SK-N-MC (cell line): Measurements from ENCODE around the gene ADAM33.

ENCODE experiments used
- DNase-seq: peaks from one replicate; pipeline ENCODE4 v3.0.0-alpha.2; 2011; ENCODE audit warnings: low read depth, low spot score
- H3K27ac ChIP-seq: fragments of 200-600 bp; sonication (generic); 2 replicates; pipeline ENCODE4 v1.5.1; 2016; ENCODE audit warnings: mixed run types
- H3K36me3 ChIP-seq: fragments of 200-600 bp; sonication (generic); 2 replicates; pipeline ENCODE4 v1.6.1; 2017; ENCODE audit warnings: antibody characterized with exemption, low read length, mixed read lengths; ENCODE audit not compliant: insufficient read depth
- H3K4me3 ChIP-seq: fragments of 200-600 bp; sonication (generic); 2 replicates; pipeline ENCODE4 v1.5.1; 2016
- H3K9ac ChIP-seq: fragments of 200-600 bp; sonication (generic); 2 replicates; pipeline ENCODE4 v1.8.0; 2017; ENCODE audit warnings: mixed run types, mixed read lengths; ENCODE audit not compliant: insufficient read length
- H3K9me3 ChIP-seq: fragments of 200-600 bp; sonication (generic); 2 replicates; pipeline ENCODE4 v1.6.1; 2017; ENCODE audit warnings: low read depth, mild to moderate bottlenecking, antibody characterized with exemption, low read length, moderate library complexity, mixed read lengths
- EZH2 ChIP-seq: fragments of 200-600 bp; sonication (generic); IDR thresholded peaks from one replicate; pipeline ENCODE4 v1.6.1; 2017; ENCODE audit warnings: antibody characterized with exemption
- FOXP2 ChIP-seq: optimal IDR thresholded peaks from 2 replicates; pipeline ENCODE3; 2011; ENCODE audit warnings: mild to moderate bottlenecking, moderate library complexity; ENCODE audit not compliant: insufficient read depth; ENCODE audit errors: extremely low read length, control extremely low read depth
- POLR2AphosphoS5 ChIP-seq: IDR thresholded peaks from 2 replicates; pipeline ENCODE4 v1.6.1; 2012; ENCODE audit warnings: mild to moderate bottlenecking, low read depth, low read length, borderline replicate concordance

ADAM33 gene

GRCh38 chr20:3685341-3685740, 3.5 kb upstream of the ADAM33 start:
- TF ChIP-seq EZH2 (no peak), FOXP2 (no peak), POLR2AphosphoS5 (no peak)
- no peak for DNase-seq
- no peak overlapping the region for H3K4me3 ChIP-seq
- H3K9ac ChIP-seq: no peak overlapping the region
- H3K36me3 ChIP-seq: no peaks in the 10 kb centered on the region
- H3K27ac ChIP-seq: no peak overlapping the region
- no peaks in the 10 kb centered on the region for H3K9me3 ChIP-seq

GRCh38 chr20:3681352-3681930, 369 bp downstream of the ADAM33 start:
- H3K9ac ChIP-seq: no peak overlapping the region
- H3K9me3 ChIP-seq: no peaks in the 10 kb centered on the region
- H3K36me3 ChIP-seq: no peaks in the 10 kb centered on the region
- DNase-seq: no peak
- TF ChIP-seq EZH2: no peak
- no peak for TF ChIP-seq POLR2AphosphoS5
- no peak for TF ChIP-seq FOXP2
- H3K27ac ChIP-seq: no peak overlapping the region
- no peak overlapping the region for H3K4me3 ChIP-seq

GRCh38 chr20:3680701-3681351, 984 bp downstream of the ADAM33 start:
- no peaks in the 10 kb centered on the region for H3K9me3 ChIP-seq
- no peak for DNase-seq
- TF ChIP-seq EZH2 (no peak), POLR2AphosphoS5 (no peak), FOXP2 (no peak)
- no peaks in the 10 kb centered on the region for H3K36me3 ChIP-seq
- no peak overlapping the region for H3K4me3 ChIP-seq
- H3K9ac ChIP-seq: no peak overlapping the region
- no peak overlapping the region for H3K27ac ChIP-seq

DNA sequence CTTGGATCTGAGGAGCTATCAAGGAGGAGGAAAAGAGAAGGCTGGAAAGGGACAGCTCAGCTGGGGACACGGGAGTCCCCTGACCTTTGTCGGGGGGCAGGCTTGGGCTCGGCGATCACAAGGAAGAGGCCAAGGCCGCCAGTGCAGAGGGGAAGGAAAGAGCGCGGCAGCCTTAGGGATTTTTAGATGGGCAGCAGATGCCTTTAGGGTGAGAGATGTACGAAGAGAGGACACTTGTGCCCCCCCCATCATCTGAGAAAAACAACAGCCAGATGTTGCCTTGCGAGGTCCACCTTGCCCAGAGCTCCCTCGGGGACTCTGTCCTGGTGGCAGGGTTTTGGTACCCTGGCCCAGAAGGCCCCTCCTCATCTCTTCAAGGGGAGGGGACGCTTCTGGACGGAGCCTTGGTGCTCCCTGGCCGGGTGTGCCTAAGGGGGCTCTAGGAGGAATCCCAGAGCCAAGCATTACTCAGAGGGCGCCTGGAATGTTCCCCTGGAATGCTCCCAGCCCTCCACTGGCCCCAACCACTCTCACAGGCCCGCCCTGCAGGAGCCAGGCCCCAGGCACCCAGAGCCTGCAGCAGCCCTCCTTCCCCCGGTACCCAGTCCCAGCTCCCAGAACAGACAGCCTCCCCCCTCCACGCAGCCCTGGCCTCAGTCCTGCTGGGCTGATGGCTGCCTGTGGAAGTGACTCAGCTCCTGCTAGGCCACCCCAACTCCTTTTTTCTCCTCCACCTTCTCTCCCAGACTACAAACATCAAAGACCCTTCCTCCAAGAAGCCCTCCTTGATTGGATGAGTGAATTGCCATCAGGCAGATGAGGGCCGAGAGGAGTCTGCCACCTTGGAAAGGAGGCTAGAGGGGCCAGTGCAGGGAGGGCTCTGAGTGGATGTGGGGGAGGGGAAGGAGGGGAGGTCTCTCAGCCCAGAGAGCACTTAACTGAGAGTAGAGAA, 1.8 kb downstream of the ADAM33 start:
- H3K36me3 ChIP-seq: no peaks in the 10 kb centered on the region
- H3K4me3 ChIP-seq: no peak overlapping the region
- no peak overlapping the region for H3K9ac ChIP-seq
- no peak for TF ChIP-seq FOXP2
- TF ChIP-seq POLR2AphosphoS5: no peak
- TF ChIP-seq EZH2: no peak
- DNase-seq: no peak
- H3K27ac ChIP-seq: no peak overlapping the region
- H3K9me3 ChIP-seq: no peaks in the 10 kb centered on the region

GRCh38 chr20:3678856-3679720, 2.7 kb downstream of the ADAM33 start:
- H3K9ac ChIP-seq: no peak overlapping the region
- DNase-seq: no peak
- no peaks in the 10 kb centered on the region for H3K36me3 ChIP-seq
- TF ChIP-seq FOXP2 (no peak), POLR2AphosphoS5 (no peak), EZH2 (no peak)
- H3K4me3 ChIP-seq: no peak overlapping the region
- H3K9me3 ChIP-seq: no peaks in the 10 kb centered on the region
- no peak overlapping the region for H3K27ac ChIP-seq

GRCh38 chr20:3678198-3678597, 3.6 kb downstream of the ADAM33 start:
- H3K36me3 ChIP-seq: no peaks in the 10 kb centered on the region
- H3K27ac ChIP-seq: no peak overlapping the region
- no peak overlapping the region for H3K9ac ChIP-seq
- no peak for TF ChIP-seq EZH2
- TF ChIP-seq FOXP2: no peak
- TF ChIP-seq POLR2AphosphoS5: no peak
- no peaks in the 10 kb centered on the region for H3K9me3 ChIP-seq
- no peak for DNase-seq
- H3K4me3 ChIP-seq: no peak overlapping the region

DNA sequence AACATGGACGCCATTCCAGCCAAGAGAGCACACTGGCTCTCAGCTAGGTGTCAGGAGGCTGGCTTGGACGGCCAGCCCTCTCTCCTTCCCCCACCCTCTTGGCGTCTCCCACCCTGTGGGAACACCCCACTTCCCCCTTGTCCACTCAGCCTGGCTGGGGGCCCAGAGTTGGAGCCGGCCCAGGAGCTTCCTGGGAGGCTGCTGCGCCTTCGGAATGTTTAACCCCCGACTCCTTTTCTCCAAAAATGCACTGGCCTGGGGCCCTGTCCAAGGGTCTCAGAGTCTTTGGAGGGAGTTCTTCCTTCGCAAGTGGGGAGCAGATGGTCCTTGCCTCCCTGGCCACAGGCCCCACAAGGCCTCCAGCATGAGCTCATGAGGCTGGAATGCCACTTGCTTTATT, 4.1 kb downstream of the ADAM33 start:
- no peak for DNase-seq
- Histone ChIP-seq H3K4me3 (no peak overlapping the region), H3K27ac (no peak overlapping the region), H3K9me3 (no peaks in the 10 kb centered on the region), H3K9ac (no peak overlapping the region), H3K36me3 (no peaks in the 10 kb centered on the region)
- TF ChIP-seq EZH2 (no peak), POLR2AphosphoS5 (no peak), FOXP2 (no peak)
